GM10266 (cell line): ENCODE measurements around the gene KIAA1671.

Source experiments
- DNase-seq: peaks from one replicate; pipeline ENCODE4 v3.0.0; 2012; ENCODE audit errors: extremely low spot score
- CTCF ChIP-seq: IDR thresholded peaks from 2 replicates; pipeline ENCODE4 v1.5.1; 2012; ENCODE audit warnings: mild to moderate bottlenecking, low read depth; ENCODE audit not compliant: control insufficient read depth, insufficient read depth; ENCODE audit errors: missing control alignments

KIAA1671 gene

DNA sequence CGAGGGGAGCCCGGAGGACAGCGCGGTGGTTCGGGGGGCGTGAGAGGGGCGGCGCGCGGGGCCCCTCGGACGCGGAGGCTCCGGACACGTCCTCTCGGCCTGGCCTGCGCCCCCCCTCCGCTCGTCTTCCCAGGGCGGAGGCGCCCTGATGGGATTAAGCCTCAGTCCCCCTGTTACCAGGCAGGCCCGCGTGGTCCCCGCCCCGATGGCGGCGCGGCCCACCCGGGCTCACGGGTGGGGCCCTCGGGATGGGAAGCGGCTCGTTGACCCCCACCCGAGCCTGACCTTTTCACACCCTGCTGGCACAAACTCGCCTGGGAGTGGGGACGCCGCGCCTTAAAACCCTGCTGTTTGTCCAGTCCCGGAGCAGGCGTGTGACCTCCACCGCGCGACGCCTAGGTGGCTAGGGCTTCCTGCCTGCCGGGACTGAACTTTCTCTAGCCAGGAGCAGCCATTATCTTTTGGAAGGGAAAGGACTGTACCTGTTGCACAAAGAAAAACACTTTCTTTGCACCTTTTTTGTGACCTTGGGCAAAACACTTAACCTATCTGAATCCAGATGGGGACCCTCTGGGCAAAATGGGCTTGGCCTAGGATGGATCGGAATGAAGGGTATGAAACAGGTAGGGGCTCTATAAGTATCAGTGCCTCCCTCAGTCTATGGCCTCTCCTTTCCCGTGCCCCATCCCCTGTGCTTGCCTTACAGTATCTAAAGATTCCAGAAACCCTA is 1.0 kb downstream of the KIAA1671 start:
- no peak for TF ChIP-seq CTCF
- DNase-seq = no peak

- no peak for DNase-seq
- no peak for TF ChIP-seq CTCF
These were observed 1.6 kb downstream of the KIAA1671 start for GRCh38 chr22:24954114-24954463.

- TF ChIP-seq CTCF = no peak
- no peak for DNase-seq
These were observed 2.3 kb downstream of the KIAA1671 start for GRCh38 chr22:24954856-24955255.

DNA sequence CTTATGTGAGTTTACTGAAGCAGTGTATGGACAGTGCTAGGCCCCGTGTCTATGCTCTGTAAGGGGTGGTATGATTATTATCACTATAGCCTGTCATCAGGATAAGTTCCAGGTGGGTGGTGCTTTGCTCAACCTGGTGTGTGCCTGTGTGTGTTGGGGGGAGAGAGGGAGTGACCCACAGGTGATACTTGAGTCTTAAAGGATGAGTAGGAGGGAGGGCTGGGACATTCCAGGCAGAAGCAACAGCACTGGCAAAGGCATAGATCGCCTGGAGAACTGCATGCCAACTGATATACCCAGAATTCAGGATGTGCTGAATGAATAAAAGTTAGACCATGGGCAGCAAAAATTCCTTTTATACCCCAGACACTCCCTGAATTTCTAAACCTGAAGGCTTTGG is 4.5 kb downstream of the KIAA1671 start:
- TF ChIP-seq CTCF = no peak
- no peak for DNase-seq

GRCh38 chr22:24961217-24961844 is 8.8 kb downstream of the KIAA1671 start:
- no peak for DNase-seq
- no peak for TF ChIP-seq CTCF

GRCh38 chr22:24962094-24962493 is 9.6 kb downstream of the KIAA1671 start:
- TF ChIP-seq CTCF = no peak
- DNase-seq = no peak

- TF ChIP-seq CTCF = no peak
- no peak for DNase-seq
These were observed 10.3 kb downstream of the KIAA1671 start for GRCh38 chr22:24962835-24963234.
